Duodenal mucosa (tissue), 2 donors: ENCODE measurements around the gene KCNH8.

Source experiments
- H3K27ac ChIP-seq: one replicate; pipeline ENCODE4 v1.7.0; 2013; ENCODE audit warnings: low read depth, low read length
- H3K27me3 ChIP-seq, 2 donors: one replicate each; pipeline ENCODE4 v1.7.0; 2013; ENCODE audit warnings: low read length in 2 of 2, control low read depth in 1 of 2; ENCODE audit not compliant: insufficient read depth in 2 of 2, control insufficient read depth in 1 of 2
- H3K36me3 ChIP-seq, 2 donors: one replicate each; pipeline ENCODE4 v1.7.0; 2013; ENCODE audit warnings: low read length in 2 of 2, control low read depth in 1 of 2; ENCODE audit not compliant: insufficient read depth in 2 of 2, control insufficient read depth in 1 of 2
- H3K4me1 ChIP-seq, 2 donors: one replicate each; pipeline ENCODE4 v1.7.0; 2013; ENCODE audit warnings: low read length in 2 of 2, control low read depth in 1 of 2; ENCODE audit not compliant: insufficient read depth in 2 of 2, control insufficient read depth in 1 of 2
- H3K4me3 ChIP-seq, 2 donors: one replicate each; pipeline ENCODE4 v1.7.0; 2013; ENCODE audit warnings: low read length in 2 of 2, low read depth in 1 of 2
- H3K9ac ChIP-seq, 2 donors: one replicate each; pipeline ENCODE4 v1.7.0; 2013; ENCODE audit warnings: low read length in 2 of 2, low read depth in 1 of 2
- H3K9me3 ChIP-seq, 2 donors: one replicate each; pipeline ENCODE4 v1.7.0; 2013; ENCODE audit warnings: low read length in 2 of 2, control low read depth in 1 of 2; ENCODE audit not compliant: control insufficient read depth in 1 of 2

The KCNH8 gene

DNA sequence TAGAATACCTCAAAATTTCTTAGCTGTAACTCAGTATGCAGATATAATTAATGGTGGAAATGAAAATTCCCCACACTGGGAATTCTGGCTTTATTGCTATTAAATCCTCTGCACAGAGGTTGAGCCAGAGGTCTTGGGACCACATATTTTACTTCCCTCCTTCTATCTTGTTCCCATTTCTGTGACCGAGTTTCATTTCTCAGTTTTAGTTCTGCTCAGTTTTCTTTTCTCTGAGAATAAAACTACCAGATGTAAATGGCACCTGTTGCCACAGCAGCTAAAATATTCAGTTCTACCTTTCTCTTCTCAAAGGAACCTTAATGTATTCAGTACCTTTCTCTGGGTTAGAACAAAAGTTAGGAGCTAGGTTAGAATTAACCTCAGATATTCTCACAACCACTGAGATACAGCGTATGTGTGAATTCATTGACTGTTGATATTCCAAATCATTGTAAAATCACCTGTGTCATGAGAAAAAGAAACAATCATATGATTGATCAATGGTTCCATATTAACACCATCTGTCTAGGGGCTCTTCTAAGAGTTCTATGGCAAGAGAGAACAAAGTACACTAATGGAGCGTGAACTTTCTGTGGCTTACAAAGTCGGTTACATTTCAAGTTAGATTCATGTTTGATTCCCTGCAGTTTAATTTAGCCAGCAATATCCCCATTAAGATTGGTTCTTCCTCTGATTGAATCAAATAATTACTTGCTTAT, 411.6 kb downstream of the KCNH8 start:
- H3K4me3 ChIP-seq: no peak overlapping the region

DNA sequence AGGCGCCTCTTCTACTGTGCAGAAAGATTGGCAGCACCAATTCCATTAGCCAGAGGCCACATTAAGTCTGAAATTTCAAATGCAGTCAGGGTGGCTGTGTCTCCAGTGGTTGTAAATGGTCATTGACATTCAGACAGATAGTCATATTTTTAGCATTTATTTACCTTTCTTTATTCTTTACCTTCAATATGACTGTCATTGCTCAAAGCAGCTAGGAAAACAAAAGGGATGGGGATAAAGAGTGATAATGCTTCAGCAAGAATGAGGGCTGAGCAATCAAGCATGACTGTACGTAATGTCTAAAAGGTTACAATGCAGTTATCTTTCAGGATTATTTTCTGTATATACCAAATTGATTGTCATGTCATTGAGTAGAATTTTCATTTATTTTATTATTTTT, 425.3 kb downstream of the KCNH8 start:
- Histone ChIP-seq H3K27me3 (no peaks in the 10 kb centered on the region), H3K27ac (no peak overlapping the region)

More for the DNA sequence above, 411.6 kb downstream of the KCNH8 start:
- Histone ChIP-seq H3K9me3 (no peaks in the 10 kb centered on the region), H3K27me3 (no peaks in the 10 kb centered on the region), H3K9ac (no peak overlapping the region), H3K27ac (no peak overlapping the region), H3K4me1 (no peaks in the 10 kb centered on the region), H3K36me3 (no peaks in the 10 kb centered on the region)

DNA sequence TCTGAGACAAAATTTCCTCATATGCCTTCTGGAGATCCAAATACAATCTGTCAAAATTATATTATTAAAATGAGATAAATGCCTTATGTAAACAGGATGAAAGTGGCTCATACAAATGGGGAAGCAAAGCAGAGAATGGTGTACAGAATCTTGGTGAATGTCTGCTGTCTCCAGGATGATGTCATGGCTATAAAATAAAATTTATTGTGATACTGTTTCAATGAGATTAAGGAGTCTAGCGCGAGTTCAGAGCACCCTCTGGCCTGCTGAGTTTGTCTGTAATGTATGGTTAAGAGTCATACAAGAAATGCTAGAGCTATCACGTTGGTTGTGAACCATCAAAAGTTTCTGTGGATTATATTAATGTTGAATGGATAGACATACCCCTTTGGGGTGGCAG, 426.0 kb downstream of the KCNH8 start:
- H3K9me3 ChIP-seq: no peaks in the 10 kb centered on the region
- H3K27me3 ChIP-seq: no peaks in the 10 kb centered on the region
- no peak overlapping the region for H3K4me3 ChIP-seq
- no peaks in the 10 kb centered on the region for H3K36me3 ChIP-seq
- H3K27ac ChIP-seq: no peak overlapping the region
- H3K9ac ChIP-seq: no peak overlapping the region
- no peaks in the 10 kb centered on the region for H3K4me1 ChIP-seq

More for the DNA sequence above, 425.3 kb downstream of the KCNH8 start:
- no peaks in the 10 kb centered on the region for H3K9me3 ChIP-seq
- H3K4me1 ChIP-seq: no peaks in the 10 kb centered on the region
- H3K4me3 ChIP-seq: no peak overlapping the region
- H3K36me3 ChIP-seq: no peaks in the 10 kb centered on the region
- no peak overlapping the region for H3K9ac ChIP-seq

DNA sequence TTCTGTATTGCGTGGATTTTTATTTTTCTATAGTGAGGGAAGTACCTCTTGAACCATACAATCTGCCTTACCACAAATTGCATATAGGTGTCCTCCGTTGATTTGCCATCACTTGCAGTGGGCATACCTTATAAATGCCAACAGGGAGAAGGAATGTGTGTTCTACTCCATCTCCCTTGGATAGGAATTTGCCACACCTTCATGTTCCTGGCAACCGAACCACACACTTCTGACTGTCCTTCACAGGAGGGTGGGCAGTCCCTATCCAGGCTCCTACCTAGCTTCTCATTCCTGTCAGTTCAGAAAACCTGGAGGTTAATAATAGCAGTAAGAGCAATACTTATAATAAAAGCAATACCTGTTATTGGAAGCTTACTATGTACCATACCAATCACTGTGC, 428.0 kb downstream of the KCNH8 start:
- Histone ChIP-seq H3K4me3 (no peak overlapping the region), H3K9me3 (no peaks in the 10 kb centered on the region), H3K27me3 (no peaks in the 10 kb centered on the region), H3K27ac (no peak overlapping the region), H3K9ac (no peak overlapping the region), H3K36me3 (no peaks in the 10 kb centered on the region), H3K4me1 (no peaks in the 10 kb centered on the region)
